GM19324 (cell line): Measurements from ENCODE around the gene MFAP2.

Experiments
- ATAC-seq: cut with Tn5 transposase; IDR thresholded peaks from one replicate; pipeline ENCODE4 v1.9.1; 2021; ENCODE audit warnings: mild to moderate bottlenecking, moderate library complexity; ENCODE audit not compliant: unreplicated experiment, low FRiP score

Gene MFAP2

GRCh38 chr1:17008208-17008855, 27.9 kb upstream of the MFAP2 start:
- ATAC-seq, result no peak

DNA sequence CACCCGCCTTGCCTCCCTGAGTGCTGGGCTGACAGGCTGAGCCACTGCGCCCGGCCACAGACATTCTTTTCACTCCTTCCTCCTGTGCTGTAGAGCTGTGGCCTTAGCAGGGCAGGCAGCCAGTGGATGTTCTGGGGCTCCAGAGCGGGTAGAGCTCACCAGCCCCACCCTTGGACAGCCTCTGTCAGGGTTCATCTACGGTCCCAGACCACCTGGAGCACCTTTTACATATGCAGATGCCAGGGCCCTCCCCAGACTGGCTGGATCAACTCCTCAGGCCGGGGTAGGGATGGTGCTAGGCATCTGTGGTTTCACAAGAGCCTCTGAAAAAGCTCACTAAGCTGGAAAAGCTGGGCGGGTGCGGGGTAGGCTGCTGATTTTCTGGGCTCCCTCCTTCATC, 26.7 kb upstream of the MFAP2 start:
- no peak for ATAC-seq

DNA sequence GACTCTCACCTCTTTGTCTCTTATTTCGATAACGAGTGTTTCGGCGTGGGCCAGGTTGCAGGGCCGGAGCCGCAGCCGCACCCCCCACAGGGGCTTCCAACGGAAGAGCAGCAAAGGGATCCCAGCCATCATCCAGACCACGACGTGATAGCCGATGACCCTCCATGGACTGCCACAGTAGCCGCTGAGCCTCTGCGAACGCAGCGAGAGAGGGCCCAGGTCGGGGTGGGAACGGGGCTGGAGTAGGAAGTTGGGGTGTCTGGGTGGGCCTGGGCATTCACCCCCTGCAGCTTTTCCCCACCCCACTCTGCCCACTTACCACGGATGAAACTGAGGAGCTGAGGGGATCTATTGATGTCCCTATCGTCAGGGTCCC, 24.9 kb upstream of the MFAP2 start:
- no peak for ATAC-seq

DNA sequence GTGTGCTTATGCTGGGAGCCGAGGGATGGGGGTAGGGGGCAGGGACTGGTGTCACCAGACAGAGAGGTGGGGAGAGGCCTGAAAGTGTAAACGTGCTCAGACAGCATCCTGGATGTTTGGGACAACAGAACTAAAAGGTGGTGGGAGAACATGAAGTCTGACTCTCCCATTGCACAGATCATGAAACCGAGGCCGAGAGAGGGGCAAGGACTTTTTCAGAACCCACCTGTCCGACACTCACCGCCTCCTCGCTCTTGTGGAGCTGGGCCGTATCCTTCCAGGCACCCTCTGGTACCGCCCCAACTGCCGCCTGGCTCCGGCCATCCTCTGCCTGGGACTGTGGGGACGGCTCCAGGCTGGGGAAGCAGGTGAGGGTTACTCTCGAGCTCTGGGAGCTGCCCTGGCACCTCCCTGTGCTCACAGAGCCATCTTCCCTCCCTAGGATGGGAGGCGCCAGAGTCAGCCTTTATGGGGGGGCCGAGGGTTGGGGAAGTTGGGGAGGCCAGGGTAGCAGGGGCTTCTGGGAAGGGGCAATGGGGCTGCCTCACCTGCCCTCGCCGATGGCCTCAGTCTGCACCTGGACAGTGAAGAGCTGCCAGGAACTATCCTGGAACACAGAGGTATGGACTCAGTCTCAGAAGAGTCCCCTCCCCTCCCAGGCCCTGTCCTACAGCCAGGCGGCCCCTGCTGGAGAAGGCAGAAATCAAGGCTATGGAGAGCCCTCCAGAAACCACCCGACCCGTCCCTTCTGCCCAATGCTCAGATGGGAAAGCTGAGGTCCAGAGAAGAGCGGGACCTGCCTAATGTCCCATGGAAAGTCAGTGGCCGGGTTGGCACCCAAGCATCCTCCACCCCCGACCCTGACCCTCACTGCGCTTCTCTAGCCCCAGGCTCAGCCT, 24.3 kb upstream of the MFAP2 start:
- ATAC-seq, result no peak

GRCh38 chr1:17002524-17002902, 22.1 kb upstream of the MFAP2 start:
- ATAC-seq, result no peak

DNA sequence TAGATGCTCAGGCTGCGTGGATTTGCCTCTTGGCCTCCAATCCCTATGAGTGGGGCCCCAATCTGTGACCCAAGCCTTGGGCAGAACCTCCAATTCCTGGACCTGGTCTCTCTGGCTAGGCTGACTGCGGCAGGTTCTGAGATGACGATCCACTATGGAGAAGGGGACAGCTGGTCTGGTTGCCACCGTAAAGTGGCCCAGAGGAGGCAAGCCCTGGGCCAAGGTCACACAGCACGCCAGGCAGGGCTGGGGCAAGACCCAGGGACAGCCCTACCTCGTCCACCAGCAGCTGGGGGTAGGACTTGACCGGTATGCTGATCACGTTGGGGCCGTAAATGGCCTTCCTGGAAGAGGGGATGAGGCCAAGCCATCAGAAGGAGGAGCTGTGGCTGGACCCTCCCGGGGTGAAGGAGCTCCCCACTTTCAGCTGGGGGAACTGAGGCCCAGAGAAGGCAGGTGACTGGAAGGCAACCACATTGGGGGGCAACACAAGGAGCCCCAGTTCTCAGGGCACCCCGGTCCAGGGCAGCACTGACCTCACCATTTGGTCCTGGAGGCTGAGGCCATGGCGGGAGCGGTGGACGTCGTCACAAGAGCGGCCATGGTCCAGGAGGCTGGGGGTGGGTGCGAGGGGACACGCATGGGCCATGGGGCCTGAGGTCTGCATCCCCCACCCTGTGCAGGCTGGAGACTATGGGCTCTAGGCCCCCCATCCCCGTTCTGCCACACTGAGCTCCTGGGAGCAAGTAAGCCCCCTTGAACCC, 21.5 kb upstream of the MFAP2 start:
- no peak for ATAC-seq

DNA sequence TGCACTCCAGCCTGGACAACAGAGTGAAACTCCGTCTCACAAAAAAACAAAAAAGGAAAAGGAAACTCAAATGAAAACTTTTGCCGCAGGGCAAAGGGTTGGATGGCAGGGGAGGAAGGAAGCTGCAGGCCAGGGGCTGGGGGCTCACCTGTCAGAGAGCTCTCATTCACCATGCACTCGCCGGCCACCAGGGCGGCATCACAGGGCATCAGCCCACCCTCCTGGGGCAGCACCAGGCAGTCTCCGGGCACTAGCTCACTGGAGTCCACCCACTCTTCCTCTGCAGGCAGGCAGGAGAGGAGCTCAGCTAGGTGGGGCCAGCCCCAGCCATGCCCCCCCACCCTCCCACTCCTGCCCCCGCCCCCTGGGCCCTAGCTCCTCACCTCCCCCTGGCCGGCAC, 19.4 kb upstream of the MFAP2 start:
- no peak for ATAC-seq

GRCh38 chr1:16998589-16998988, 18.2 kb upstream of the MFAP2 start:
- ATAC-seq, result no peak

DNA sequence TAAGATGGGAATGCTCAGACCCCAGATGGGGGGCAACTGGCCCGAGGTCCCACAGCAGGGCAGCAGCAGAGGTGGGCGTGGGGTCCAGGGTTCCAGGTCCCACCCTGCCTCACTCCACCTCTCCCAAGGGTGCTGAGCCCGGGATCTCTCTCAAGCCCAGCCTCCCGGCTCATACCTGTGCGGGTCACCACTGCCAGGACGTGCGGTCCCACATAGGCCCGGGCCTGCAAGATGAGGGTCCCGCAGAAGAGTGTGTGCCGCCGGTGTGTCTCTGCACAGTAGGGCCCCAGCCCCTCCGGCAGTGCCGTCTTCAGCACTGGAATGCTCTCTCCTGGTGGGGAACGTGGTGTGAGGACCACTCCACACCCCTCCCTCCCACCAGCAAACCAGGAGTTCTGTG, 16.4 kb upstream of the MFAP2 start:
- no peak for ATAC-seq

- ATAC-seq, result no peak
Measured at GRCh38 chr1:16993521-16994038, 13.2 kb upstream of the MFAP2 start.

GRCh38 chr1:16992675-16993074, 12.3 kb upstream of the MFAP2 start:
- ATAC-seq, result no peak

GRCh38 chr1:16992102-16992501, 11.7 kb upstream of the MFAP2 start:
- no peak for ATAC-seq

DNA sequence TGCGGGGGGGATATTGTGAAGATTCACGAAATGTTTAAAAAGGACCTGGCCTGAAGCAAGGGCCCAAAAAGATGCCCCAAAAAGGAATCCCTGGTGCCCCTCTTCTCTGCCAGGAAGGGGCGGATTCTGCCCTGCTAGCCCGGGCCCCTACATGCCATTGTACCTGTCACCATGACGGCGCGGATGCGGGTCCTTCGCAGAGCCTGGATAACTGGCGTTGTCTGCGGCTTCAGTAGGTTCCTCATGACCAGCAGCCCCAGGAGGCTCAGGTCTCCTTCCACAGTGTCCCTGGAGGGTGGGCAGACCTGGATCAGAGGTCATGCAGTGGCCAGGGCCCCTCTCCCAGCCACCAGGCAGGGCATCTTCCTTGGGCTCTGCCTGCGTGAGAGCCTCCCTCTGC, 11.2 kb upstream of the MFAP2 start:
- no peak for ATAC-seq

DNA sequence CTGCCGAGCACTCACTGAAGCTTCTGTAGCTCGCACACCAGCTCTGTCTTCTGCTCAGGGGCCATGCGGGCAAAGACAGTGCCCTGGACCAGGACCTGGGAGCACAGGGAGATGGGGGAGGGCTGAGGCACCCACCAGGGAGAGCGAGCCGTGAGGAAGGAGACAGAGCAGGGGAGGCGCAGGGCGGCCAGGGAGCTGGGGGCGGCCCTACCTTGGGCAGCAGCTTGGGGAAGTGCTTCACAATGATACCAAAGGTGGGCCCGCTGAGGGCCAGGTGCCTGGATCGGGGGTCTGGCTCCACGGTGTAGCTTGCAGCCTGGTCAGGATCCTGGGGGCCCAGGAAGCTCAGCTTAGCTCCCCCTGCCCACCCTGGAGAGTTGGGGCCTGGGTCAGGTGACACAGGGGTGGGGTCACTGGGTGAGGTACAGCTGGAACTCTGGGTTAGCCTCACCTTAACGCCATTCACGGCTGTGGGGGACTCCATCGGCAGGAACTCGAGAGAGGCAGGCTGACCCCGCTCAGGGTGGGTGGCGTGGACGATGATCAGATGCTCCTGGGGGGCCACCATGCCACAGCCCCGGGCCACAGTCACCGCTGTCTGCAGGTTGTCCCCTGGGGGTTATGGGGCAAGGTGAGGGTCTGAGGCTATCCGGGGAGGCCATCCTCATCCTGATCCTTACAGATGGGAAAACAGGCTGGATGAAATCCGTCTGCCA, 9.4 kb upstream of the MFAP2 start:
- no peak for ATAC-seq

DNA sequence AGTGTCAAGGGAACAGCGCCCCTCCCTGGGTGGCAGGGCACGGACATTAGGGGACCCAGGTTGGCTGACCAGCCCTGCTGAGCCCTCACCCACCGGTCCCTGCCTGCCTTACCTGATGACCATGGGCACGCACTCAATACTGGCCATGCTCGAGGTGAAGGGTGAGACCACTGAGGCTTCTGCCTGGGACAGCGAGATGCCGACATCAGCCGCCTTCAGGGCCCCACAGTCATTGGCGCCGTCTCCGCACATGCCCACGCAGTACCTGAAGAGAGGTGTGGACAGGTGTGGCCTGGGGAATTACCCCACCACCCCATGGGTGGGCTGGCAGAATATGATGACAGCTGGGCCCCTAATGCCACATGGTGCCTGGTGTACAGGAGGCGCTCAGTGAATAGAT, 7.8 kb upstream of the MFAP2 start:
- ATAC-seq, result no peak

GRCh38 chr1:16986962-16987361, 6.5 kb upstream of the MFAP2 start:
- no peak for ATAC-seq

DNA sequence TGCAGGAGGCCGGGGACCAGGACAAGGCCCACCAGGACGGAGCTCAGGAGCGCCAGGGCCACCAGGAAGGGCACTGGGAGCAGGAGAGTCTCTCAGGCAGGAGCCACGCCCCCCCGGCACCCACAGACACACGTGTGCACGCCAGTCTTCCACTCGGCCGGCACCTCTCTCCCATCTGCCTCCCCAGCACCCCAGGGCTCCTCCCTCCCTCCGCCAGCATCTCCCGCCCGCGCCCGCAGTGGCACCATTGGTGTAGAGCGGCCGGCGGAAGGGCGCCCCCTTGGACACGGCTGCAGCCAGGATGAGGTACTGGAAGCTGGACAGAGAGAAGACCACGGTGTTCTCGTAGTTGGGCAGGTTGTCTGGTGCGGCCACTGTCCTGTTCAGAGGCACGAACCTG, 6.1 kb upstream of the MFAP2 start:
- ATAC-seq, result no peak

GRCh38 chr1:16986113-16986512, 5.7 kb upstream of the MFAP2 start:
- no peak for ATAC-seq

DNA sequence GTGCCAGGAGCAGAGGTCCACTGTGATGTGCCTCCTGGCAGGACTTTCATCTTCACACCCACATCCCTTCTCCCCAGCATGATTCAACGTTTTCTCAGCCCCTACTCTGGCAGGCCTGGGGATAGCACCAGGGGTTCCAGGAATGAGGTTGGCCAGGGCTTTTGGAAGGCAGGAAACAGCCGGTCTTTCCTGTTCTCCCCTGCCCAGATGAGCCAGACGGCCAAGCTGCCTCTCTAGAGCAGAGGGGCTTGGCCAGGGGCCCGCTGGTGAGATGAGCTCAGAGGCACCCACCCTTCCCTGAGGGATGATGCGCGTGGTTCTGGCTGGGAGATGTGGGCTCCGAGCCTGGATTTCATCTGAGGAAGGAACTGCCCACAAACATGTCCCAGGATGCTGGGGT, 4.3 kb upstream of the MFAP2 start:
- ATAC-seq, result no peak

GRCh38 chr1:16983649-16984048, 3.2 kb upstream of the MFAP2 start:
- no peak for ATAC-seq

DNA sequence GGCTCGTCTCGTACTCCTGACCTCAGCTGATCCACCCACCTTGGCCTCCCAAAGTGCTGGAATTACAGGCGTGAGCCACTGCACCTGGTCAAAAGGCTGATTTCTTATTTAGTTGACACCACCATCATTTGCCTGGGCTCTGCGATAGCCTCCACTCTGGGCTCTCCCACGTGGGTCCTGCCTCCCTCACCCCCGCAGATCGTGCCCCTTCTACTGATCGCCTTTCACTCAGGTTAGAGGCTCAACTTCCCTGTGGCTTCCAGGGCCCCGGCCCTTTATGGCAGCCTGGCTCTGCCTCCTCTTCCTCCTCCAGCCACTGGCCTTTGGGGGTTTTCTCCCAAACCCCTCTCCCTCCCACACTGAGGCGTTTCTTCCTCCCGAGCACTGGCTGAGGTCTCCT, 2.5 kb upstream of the MFAP2 start:
- no peak for ATAC-seq
